T-helper 1 cell treated with Interleukin-12 subunit alpha and Interleukin-12 subunit beta and Interleukin-4 antibody, amounts not matched to agents 30 μg/mL and 1 μg/mL, for 36 hours (primary cell): Measurements from ENCODE around the gene SCN3B.
A peak's percentile ranks its signal among the peaks of the same experiment; 100 is the strongest.
"Not testable (repeated sequence)": the region's sequence is repeated elsewhere in the genome, so short reads cannot be mapped to it uniquely, and the experiment has no call there.

ENCODE experiments used
- H3K27ac Mint-ChIP-seq: one replicate; pipeline ENCODE4 v1.8.0; 2021; ENCODE audit warnings: mild to moderate bottlenecking, mixed read lengths
- H3K27me3 Mint-ChIP-seq: one replicate; pipeline ENCODE4 v1.8.0; 2021; ENCODE audit warnings: low read depth, mixed read lengths
- H3K36me3 Mint-ChIP-seq: one replicate; pipeline ENCODE4 v1.8.0; 2021; ENCODE audit warnings: low read depth, mixed read lengths
- H3K4me1 Mint-ChIP-seq: one replicate; pipeline ENCODE4 v1.8.0; 2021; ENCODE audit warnings: low read depth, mixed read lengths
- H3K4me3 Mint-ChIP-seq: one replicate; pipeline ENCODE4 v1.8.0; 2021; ENCODE audit warnings: mild to moderate bottlenecking, moderate library complexity, mixed read lengths
- H3K9me3 Mint-ChIP-seq: one replicate; pipeline ENCODE4 v1.8.0; 2021; ENCODE audit warnings: mixed read lengths

The SCN3B gene

GRCh38 chr11:123677510-123677909, 23.1 kb upstream of the SCN3B start:
- Mint-ChIP-seq H3K27ac (no peak overlapping the region), H3K27me3 (peaks cover 19% of the 10 kb centered on the region), H3K36me3 (no peaks in the 10 kb centered on the region), H3K4me1 (peaks cover 2% of the 10 kb centered on the region), H3K4me3 (no peak overlapping the region), H3K9me3 (no peaks in the 10 kb centered on the region)

- no peak overlapping the region for H3K4me3 Mint-ChIP-seq
- H3K9me3 Mint-ChIP-seq: no peaks in the 10 kb centered on the region
Measured at GRCh38 chr11:123674297-123674696, 19.9 kb upstream of the SCN3B start.

GRCh38 chr11:123672568-123672967, 18.1 kb upstream of the SCN3B start:
- no peaks in the 10 kb centered on the region for H3K36me3 Mint-ChIP-seq
- no peak overlapping the region for H3K4me3 Mint-ChIP-seq
- H3K27me3 Mint-ChIP-seq: peaks cover 9% of the 10 kb centered on the region
- H3K4me1 Mint-ChIP-seq: no peaks in the 10 kb centered on the region
- H3K27ac Mint-ChIP-seq: no peak overlapping the region
- H3K9me3 Mint-ChIP-seq: no peaks in the 10 kb centered on the region

More at GRCh38 chr11:123674297-123674696, 19.9 kb upstream of the SCN3B start:
- Mint-ChIP-seq H3K27me3 (peaks cover 12% of the 10 kb centered on the region), H3K27ac (no peak overlapping the region), H3K4me1 (no peaks in the 10 kb centered on the region), H3K36me3 (no peaks in the 10 kb centered on the region)

GRCh38 chr11:123671534-123671933, 17.1 kb upstream of the SCN3B start:
- Mint-ChIP-seq H3K27me3 (peaks cover 10% of the 10 kb centered on the region), H3K27ac (no peak overlapping the region), H3K4me1 (no peaks in the 10 kb centered on the region), H3K9me3 (no peaks in the 10 kb centered on the region), H3K4me3 (no peak overlapping the region), H3K36me3 (no peaks in the 10 kb centered on the region)

GRCh38 chr11:123670081-123670480, 15.7 kb upstream of the SCN3B start:
- no peak overlapping the region for H3K27ac Mint-ChIP-seq

GRCh38 chr11:123665306-123665705, 10.9 kb upstream of the SCN3B start:
- Mint-ChIP-seq H3K9me3 (peaks cover 8% of the 10 kb centered on the region), H3K36me3 (no peaks in the 10 kb centered on the region), H3K27ac (no peak overlapping the region), H3K4me1 (no peaks in the 10 kb centered on the region), H3K4me3 (no peak overlapping the region), H3K27me3 (peaks cover 15% of the 10 kb centered on the region)

More at GRCh38 chr11:123670081-123670480, 15.7 kb upstream of the SCN3B start:
- Mint-ChIP-seq H3K27me3 (peaks cover 11% of the 10 kb centered on the region), H3K4me3 (no peak overlapping the region), H3K36me3 (no peaks in the 10 kb centered on the region), H3K9me3 (no peaks in the 10 kb centered on the region), H3K4me1 (no peaks in the 10 kb centered on the region)

- not testable (repeated sequence) for H3K27ac Mint-ChIP-seq, H3K4me3 Mint-ChIP-seq, H3K36me3 Mint-ChIP-seq
- Mint-ChIP-seq H3K4me1 (peaks cover 14% of the 10 kb centered on the region), H3K27me3 (peaks cover 26% of the 10 kb centered on the region), H3K9me3 (peaks cover 28% of the 10 kb centered on the region)
Measured at GRCh38 chr11:123659965-123660364, 5.5 kb upstream of the SCN3B start.

GRCh38 chr11:123659311-123659710, 4.9 kb upstream of the SCN3B start:
- peaks cover 28% of the 10 kb centered on the region for H3K9me3 Mint-ChIP-seq
- no peak overlapping the region for H3K27ac Mint-ChIP-seq
- peaks cover 14% of the 10 kb centered on the region for H3K4me1 Mint-ChIP-seq
- peaks cover 30% of the 10 kb centered on the region for H3K27me3 Mint-ChIP-seq
- H3K36me3 Mint-ChIP-seq: peaks cover 1% of the 10 kb centered on the region
- no peak overlapping the region for H3K4me3 Mint-ChIP-seq

GRCh38 chr11:123653827-123654565, 428 bp downstream of the SCN3B start:
- no peaks in the 10 kb centered on the region for H3K36me3 Mint-ChIP-seq
- no peak overlapping the region for H3K27ac Mint-ChIP-seq
- H3K4me3 Mint-ChIP-seq: peak overlapping the region; percentile 32
- H3K4me1 Mint-ChIP-seq: peaks cover 7% of the 10 kb centered on the region
- peaks cover 54% of the 10 kb centered on the region for H3K27me3 Mint-ChIP-seq
- peaks cover 11% of the 10 kb centered on the region for H3K9me3 Mint-ChIP-seq

- peaks cover 4% of the 10 kb centered on the region for H3K4me1 Mint-ChIP-seq
- H3K27me3 Mint-ChIP-seq: peaks cover 54% of the 10 kb centered on the region
- H3K27ac Mint-ChIP-seq: no peak overlapping the region
- H3K4me3 Mint-ChIP-seq: peak overlapping the region; percentile 29
- peaks cover 6% of the 10 kb centered on the region for H3K9me3 Mint-ChIP-seq
- H3K36me3 Mint-ChIP-seq: no peaks in the 10 kb centered on the region
Measured at GRCh38 chr11:123653483-123653826, 969 bp downstream of the SCN3B start.

- no peak overlapping the region for H3K27ac Mint-ChIP-seq
- H3K27me3 Mint-ChIP-seq: peaks cover 47% of the 10 kb centered on the region
- no peak overlapping the region for H3K4me3 Mint-ChIP-seq
- no peaks in the 10 kb centered on the region for H3K9me3 Mint-ChIP-seq
- H3K36me3 Mint-ChIP-seq: no peaks in the 10 kb centered on the region
- H3K4me1 Mint-ChIP-seq: peaks cover 3% of the 10 kb centered on the region
Measured at GRCh38 chr11:123652599-123652998, 1.8 kb downstream of the SCN3B start.

GRCh38 chr11:123650901-123651300, 3.5 kb downstream of the SCN3B start:
- Mint-ChIP-seq H3K4me3 (no peak overlapping the region), H3K27me3 (peaks cover 48% of the 10 kb centered on the region), H3K36me3 (no peaks in the 10 kb centered on the region), H3K9me3 (no peaks in the 10 kb centered on the region), H3K27ac (no peak overlapping the region), H3K4me1 (peaks cover 3% of the 10 kb centered on the region)

- Mint-ChIP-seq H3K9me3 (no peaks in the 10 kb centered on the region), H3K4me1 (no peaks in the 10 kb centered on the region), H3K4me3 (no peak overlapping the region), H3K27me3 (peaks cover 14% of the 10 kb centered on the region), H3K36me3 (no peaks in the 10 kb centered on the region), H3K27ac (no peak overlapping the region)
Measured at GRCh38 chr11:123645286-123645975, 9.0 kb downstream of the SCN3B start.

- Mint-ChIP-seq H3K27ac (no peak overlapping the region), H3K4me1 (no peaks in the 10 kb centered on the region), H3K36me3 (no peaks in the 10 kb centered on the region), H3K4me3 (no peak overlapping the region), H3K9me3 (no peaks in the 10 kb centered on the region), H3K27me3 (peaks cover 10% of the 10 kb centered on the region)
Measured at GRCh38 chr11:123642435-123642834, 12.0 kb downstream of the SCN3B start.

- Mint-ChIP-seq H3K9me3 (no peaks in the 10 kb centered on the region), H3K4me3 (no peak overlapping the region), H3K4me1 (no peaks in the 10 kb centered on the region), H3K27me3 (peaks cover 6% of the 10 kb centered on the region), H3K27ac (no peak overlapping the region), H3K36me3 (no peaks in the 10 kb centered on the region)
Measured at GRCh38 chr11:123641495-123641840, 13.0 kb downstream of the SCN3B start.
